IPS DF 6.9 (cell line): ENCODE measurements around the gene CXCR6.

Source experiments
- DNase-seq: peaks from one replicate; pipeline ENCODE4 v3.0.0-alpha.2; 2013; ENCODE audit warnings: low read depth, low spot score
- H3K27ac ChIP-seq: one replicate; pipeline ENCODE4 v1.5.1; 2013; ENCODE audit warnings: low read length, control low read depth
- H3K27me3 ChIP-seq: 2 replicates; pipeline ENCODE4 v1.6.1; 2013; ENCODE audit warnings: mild to moderate bottlenecking, low read length; ENCODE audit not compliant: control insufficient read depth, insufficient read depth
- H3K36me3 ChIP-seq: 2 replicates; pipeline ENCODE4 v1.6.1; 2013; ENCODE audit warnings: low read length; ENCODE audit not compliant: control insufficient read depth, insufficient read depth
- H3K4me1 ChIP-seq: 2 replicates; pipeline ENCODE4 v1.6.1; 2013; ENCODE audit warnings: low read length; ENCODE audit not compliant: control insufficient read depth, insufficient read depth
- H3K4me3 ChIP-seq: 2 replicates; pipeline ENCODE4 v1.5.1; 2013; ENCODE audit warnings: mild to moderate bottlenecking, low read length
- H3K9me3 ChIP-seq: 2 replicates; pipeline ENCODE4 v1.6.1; 2013; ENCODE audit warnings: low read length, inconsistent platforms; ENCODE audit not compliant: control insufficient read depth, insufficient read depth
- WGBS: extraction: QIAGEN DNeasy Blood & Tissue Kit; methylation state at CpG from one replicate; pipeline ENCODE4 v1.1.7; 2013; ENCODE audit warnings: mixed read lengths, missing lambda C conversion rate; ENCODE audit not compliant: insufficient read length, insufficient coverage; 5-methylcytosine and 5-hydroxymethylcytosine counted together

Gene CXCR6

GRCh38 chr3:45922950-45923590 is 20.2 kb upstream of the CXCR6 start:
- H3K27ac ChIP-seq, result no peak overlapping the region
- H3K36me3 ChIP-seq, result peaks cover 18% of the 10 kb centered on the region
- H3K4me3 ChIP-seq, result no peak overlapping the region
- no CpG with 5 or more reads among the region's 4 CpGs for WGBS
- no peak for DNase-seq
- no peaks in the 10 kb centered on the region for H3K9me3 ChIP-seq
- no peaks in the 10 kb centered on the region for H3K27me3 ChIP-seq
- no peaks in the 10 kb centered on the region for H3K4me1 ChIP-seq

DNA sequence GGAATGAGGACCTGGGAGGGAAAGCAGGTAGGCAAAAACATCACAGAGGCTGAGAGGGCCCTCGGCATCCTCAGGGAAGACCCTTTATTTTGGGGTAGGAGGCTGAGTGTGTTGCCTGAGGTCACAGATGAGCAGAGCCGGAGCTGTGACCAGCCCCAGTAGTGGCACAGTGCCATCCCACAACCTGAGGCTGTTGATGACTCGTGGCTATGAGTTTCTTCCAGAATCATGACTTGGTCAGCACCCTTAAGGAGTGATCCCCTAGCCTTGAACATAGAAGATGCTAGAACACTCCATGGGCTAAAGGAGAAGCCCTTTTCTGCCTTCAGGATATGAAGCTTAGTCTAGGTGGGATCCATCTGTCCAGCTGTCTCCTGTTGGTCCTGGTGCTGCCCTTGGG is 19.5 kb upstream of the CXCR6 start:
- whole genome bisulfite sequencing, result no CpG with 5 or more reads among the region's 3 CpGs
- Histone ChIP-seq H3K4me1 (no peaks in the 10 kb centered on the region), H3K27ac (no peak overlapping the region), H3K9me3 (no peaks in the 10 kb centered on the region), H3K27me3 (no peaks in the 10 kb centered on the region), H3K4me3 (no peak overlapping the region), H3K36me3 (peaks cover 18% of the 10 kb centered on the region)
- DNase-seq, result no peak

DNA sequence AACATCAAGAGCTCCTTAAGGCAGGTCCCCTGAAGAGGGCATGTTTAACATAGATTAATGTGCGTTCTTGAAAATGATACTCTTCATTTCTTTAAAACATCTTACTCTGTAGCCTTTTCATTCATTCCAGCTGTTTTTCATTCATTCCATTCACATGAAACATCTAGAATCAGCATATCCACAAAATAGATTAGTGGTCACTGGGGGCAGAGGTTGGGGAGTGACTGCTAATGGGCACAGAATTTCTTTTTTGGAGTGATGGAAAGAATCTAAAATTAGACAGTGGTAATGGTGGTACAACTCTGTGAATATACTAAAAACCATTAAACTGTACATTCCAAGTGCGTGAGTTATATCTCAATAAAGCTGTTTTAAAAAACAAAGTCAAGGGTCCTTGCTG is 15.4 kb upstream of the CXCR6 start:
- no CpG with 5 or more reads among the region's 2 CpGs for WGBS
- no peak for DNase-seq
- Histone ChIP-seq H3K36me3 (peaks cover 14% of the 10 kb centered on the region), H3K9me3 (no peaks in the 10 kb centered on the region), H3K4me3 (no peak overlapping the region), H3K4me1 (no peaks in the 10 kb centered on the region), H3K27me3 (no peaks in the 10 kb centered on the region), H3K27ac (no peak overlapping the region)

GRCh38 chr3:45929042-45929679 is 14.1 kb upstream of the CXCR6 start:
- WGBS, result no CpG with 5 or more reads among the region's 9 CpGs
- no peak overlapping the region for H3K27ac ChIP-seq

DNA sequence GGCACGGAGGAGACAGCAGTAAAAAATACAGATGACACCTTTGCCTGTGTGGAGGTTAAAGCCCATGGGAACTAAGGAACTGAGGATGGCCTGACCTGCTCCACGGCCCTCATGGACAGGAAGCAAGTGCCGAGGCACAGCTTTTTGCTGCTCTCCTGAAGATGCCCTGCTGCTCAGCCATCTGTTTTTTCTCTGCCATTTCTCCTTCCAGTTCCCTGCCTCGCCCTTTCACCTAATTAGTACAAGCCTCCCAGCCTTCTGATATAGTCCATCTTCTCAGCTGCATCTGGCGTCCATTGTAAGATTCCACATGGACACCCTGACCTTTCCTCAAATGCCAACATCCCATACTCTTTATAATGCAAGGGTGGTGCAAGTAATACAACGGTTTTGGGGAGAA is 11.8 kb upstream of the CXCR6 start:
- no peak for DNase-seq
- WGBS, result no CpG with 5 or more reads among the region's 6 CpGs
- Histone ChIP-seq H3K27ac (no peak overlapping the region), H3K9me3 (no peaks in the 10 kb centered on the region), H3K36me3 (peaks cover 10% of the 10 kb centered on the region; the same call in 1 of the 2 replicates), H3K4me1 (no peaks in the 10 kb centered on the region), H3K4me3 (no peak overlapping the region), H3K27me3 (no peaks in the 10 kb centered on the region)

More at GRCh38 chr3:45929042-45929679, 14.1 kb upstream of the CXCR6 start:
- no peaks in the 10 kb centered on the region for H3K9me3 ChIP-seq
- H3K36me3 ChIP-seq, result peaks cover 10% of the 10 kb centered on the region; the same call in 1 of the 2 replicates
- no peaks in the 10 kb centered on the region for H3K4me1 ChIP-seq
- no peak overlapping the region for H3K4me3 ChIP-seq
- no peaks in the 10 kb centered on the region for H3K27me3 ChIP-seq
- DNase-seq, result no peak

DNA sequence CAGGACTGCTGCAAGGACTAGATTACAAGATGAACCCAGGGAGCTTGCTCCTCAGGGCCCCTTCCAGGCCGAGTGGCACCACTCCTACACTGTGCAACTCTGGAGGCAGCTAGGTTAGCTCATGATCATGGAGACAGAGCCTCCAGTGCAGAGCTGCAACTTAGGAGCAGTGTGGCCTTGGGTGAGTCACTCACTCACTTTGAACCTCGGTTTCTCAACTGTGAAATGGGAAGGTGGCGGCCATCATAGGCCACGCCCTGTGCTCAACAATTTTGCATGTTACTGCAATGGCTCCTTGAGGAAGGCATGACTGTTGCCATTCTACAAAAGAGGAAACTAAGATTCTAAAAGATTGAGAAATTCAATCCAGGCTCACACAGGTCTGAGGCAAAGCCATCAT is 11.2 kb upstream of the CXCR6 start:
- no peaks in the 10 kb centered on the region for H3K9me3 ChIP-seq
- DNase-seq, result no peak
- H3K27me3 ChIP-seq, result no peaks in the 10 kb centered on the region
- no peak overlapping the region for H3K27ac ChIP-seq
- peaks cover 12% of the 10 kb centered on the region; the same call in 1 of the 2 replicates for H3K36me3 ChIP-seq
- no CpG with 5 or more reads among the region's 4 CpGs for WGBS
- H3K4me1 ChIP-seq, result no peaks in the 10 kb centered on the region
- H3K4me3 ChIP-seq, result no peak overlapping the region

GRCh38 chr3:45933591-45933990 is 9.7 kb upstream of the CXCR6 start:
- WGBS, result no CpG with 5 or more reads among the region's 4 CpGs
- H3K36me3 ChIP-seq, result peaks cover 14% of the 10 kb centered on the region; the same call in 1 of the 2 replicates

DNA sequence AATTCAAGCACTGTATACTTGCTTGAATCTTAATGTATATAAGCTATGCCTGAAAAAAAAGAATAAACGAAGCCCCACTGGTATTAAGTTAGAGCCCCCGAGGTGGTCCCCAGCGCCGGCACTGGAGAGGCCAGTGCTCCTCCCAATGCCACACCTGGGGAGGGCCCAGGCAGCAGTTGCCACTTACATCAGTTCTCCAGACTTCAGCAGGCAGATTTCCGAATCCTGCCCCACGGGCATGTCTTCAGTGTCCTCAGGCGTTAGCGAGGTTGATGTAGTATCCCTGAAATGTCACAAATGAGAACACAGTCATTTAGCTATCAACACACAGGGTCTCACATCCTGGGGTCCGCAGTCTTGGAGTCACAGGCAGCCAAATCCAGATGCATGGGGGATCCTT is 7.0 kb upstream of the CXCR6 start:
- Histone ChIP-seq H3K27me3 (no peaks in the 10 kb centered on the region), H3K4me3 (no peak overlapping the region), H3K27ac (no peak overlapping the region), H3K4me1 (no peaks in the 10 kb centered on the region), H3K36me3 (peaks cover 7% of the 10 kb centered on the region; the same call in 1 of the 2 replicates), H3K9me3 (no peaks in the 10 kb centered on the region)
- no peak for DNase-seq
- no CpG with 5 or more reads among the region's 9 CpGs for WGBS

More at GRCh38 chr3:45933591-45933990, 9.7 kb upstream of the CXCR6 start:
- no peaks in the 10 kb centered on the region for H3K27me3 ChIP-seq
- H3K27ac ChIP-seq, result no peak overlapping the region
- no peak overlapping the region for H3K4me3 ChIP-seq
- no peaks in the 10 kb centered on the region for H3K4me1 ChIP-seq
- DNase-seq, result no peak
- H3K9me3 ChIP-seq, result no peaks in the 10 kb centered on the region

GRCh38 chr3:45937206-45938042 is 5.8 kb upstream of the CXCR6 start:
- peaks cover 4% of the 10 kb centered on the region; the same call in 1 of the 2 replicates for H3K36me3 ChIP-seq

GRCh38 chr3:45938043-45938435 is 5.2 kb upstream of the CXCR6 start:
- WGBS, result no CpG with 5 or more reads among the region's 4 CpGs
- H3K27me3 ChIP-seq, result no peaks in the 10 kb centered on the region
- H3K9me3 ChIP-seq, result no peaks in the 10 kb centered on the region
- H3K4me1 ChIP-seq, result no peaks in the 10 kb centered on the region
- DNase-seq, result no peak
- no peak overlapping the region for H3K4me3 ChIP-seq
- no peak overlapping the region for H3K27ac ChIP-seq
- H3K36me3 ChIP-seq, result peaks cover 4% of the 10 kb centered on the region; the same call in 1 of the 2 replicates

More at GRCh38 chr3:45937206-45938042, 5.8 kb upstream of the CXCR6 start:
- no peak overlapping the region for H3K4me3 ChIP-seq
- no CpG with 5 or more reads among the region's 8 CpGs for WGBS
- no peaks in the 10 kb centered on the region for H3K9me3 ChIP-seq
- H3K27me3 ChIP-seq, result no peaks in the 10 kb centered on the region
- DNase-seq, result no peak
- no peak overlapping the region for H3K27ac ChIP-seq
- no peaks in the 10 kb centered on the region for H3K4me1 ChIP-seq
